WTC11 (cell line): ENCODE data around the gene LRRC49. TPM values are rescaled to one million over a fixed set of nuclear protein-coding genes. Genes with fewer than 3 reads are reported as not detected.

ENCODE experiments used
- ATAC-seq: fragments of 200-7000 bp; cut with Tn5 transposase; 2 replicates; pipeline ENCODE4 v1.10.0; 2021; ENCODE audit warnings: mild to moderate bottlenecking, moderate library complexity
- CTCF ChIA-PET: fragments of 300-600 bp; sonication (Branson Sonifier 250); formaldehyde crosslinking; loops from one replicate; lab custom pipeline; 2021; ENCODE audit warnings: antibody characterized with exemption; lab: Charles Lee
- POLR2A ChIA-PET: fragments of 350-600 bp; sonication (Branson Sonifier 250); formaldehyde crosslinking; loops from one replicate; lab custom pipeline; 2021; ENCODE audit warnings: antibody characterized with exemption; lab: Charles Lee
- DNase-seq: peaks from one replicate; pipeline ENCODE4 v3.0.0; 2021; ENCODE audit warnings: low spot score
- H3K27ac Mint-ChIP-seq: 2 replicates; pipeline ENCODE4 v1.8.0; 2021; ENCODE audit warnings: mixed read lengths
- H3K27me3 Mint-ChIP-seq: 2 replicates; pipeline ENCODE4 v1.8.0; 2021; ENCODE audit warnings: low read depth, mild to moderate bottlenecking, moderate library complexity, mixed read lengths
- H3K36me3 Mint-ChIP-seq: 2 replicates; pipeline ENCODE4 v1.8.0; 2021; ENCODE audit warnings: mixed read lengths
- H3K4me1 Mint-ChIP-seq: 2 replicates; pipeline ENCODE4 v1.8.0; 2022; ENCODE audit warnings: mixed read lengths
- H3K4me3 Mint-ChIP-seq: 2 replicates; pipeline ENCODE4 v1.8.0; 2021; ENCODE audit warnings: mild to moderate bottlenecking, moderate library complexity, mixed read lengths
- H3K9me3 Mint-ChIP-seq: 2 replicates; pipeline ENCODE4 v1.8.0; 2021; ENCODE audit warnings: mixed read lengths
- AR ChIP-seq: fragments of 250-450 bp; sonication (Bioruptor Pico); IDR thresholded peaks from 2 replicates; pipeline ENCODE4 v1.9.0; 2021; ENCODE audit warnings: mild to moderate bottlenecking
- ARID4B ChIP-seq: sonication (generic); formaldehyde crosslinking; IDR thresholded peaks from 2 replicates; pipeline ENCODE4 v1.8.0; 2023; ENCODE audit warnings: missing genetic modification reagents, mild to moderate bottlenecking, borderline replicate concordance
- ATF3 ChIP-seq: sonication (generic); formaldehyde crosslinking; conservative IDR thresholded peaks from 2 replicates; pipeline ENCODE4 v1.8.1; 2022; ENCODE audit warnings: mild to moderate bottlenecking, missing genetic modification reagents
- CDX4 ChIP-seq: fragments of 250-450 bp; sonication (Bioruptor Pico); IDR thresholded peaks from 2 replicates; pipeline ENCODE4 v1.9.0; 2021; ENCODE audit warnings: moderate library complexity, mild to moderate bottlenecking, inconsistent platforms, borderline replicate concordance
- CREM ChIP-seq: sonication (generic); formaldehyde crosslinking; IDR thresholded peaks from 2 replicates; pipeline ENCODE4 v1.8.1; 2022; ENCODE audit warnings: mild to moderate bottlenecking, missing genetic modification reagents, moderate library complexity
- E2F1 ChIP-seq: sonication (generic); formaldehyde crosslinking; IDR thresholded peaks from 2 replicates; pipeline ENCODE4 v1.8.0; 2022; ENCODE audit warnings: mild to moderate bottlenecking, missing genetic modification reagents
- EMX1 ChIP-seq: fragments of 250-450 bp; sonication (Bioruptor Pico); IDR thresholded peaks from 2 replicates; pipeline ENCODE4 v1.8.0; 2021; ENCODE audit warnings: mild to moderate bottlenecking
- GTF2I ChIP-seq: fragments of 250-450 bp; sonication (Bioruptor Pico); conservative IDR thresholded peaks from 2 replicates; pipeline ENCODE4 v1.4.0; 2021; ENCODE audit warnings: mild to moderate bottlenecking
- HMGA2 ChIP-seq: fragments of 250-450 bp; sonication (Bioruptor Pico); IDR thresholded peaks from 2 replicates; pipeline ENCODE4 v1.4.0; 2021; ENCODE audit warnings: mild to moderate bottlenecking, moderate library complexity
- IRF1 ChIP-seq: sonication (generic); formaldehyde crosslinking; IDR thresholded peaks from 2 replicates; pipeline ENCODE4 v1.8.0; 2023; ENCODE audit warnings: missing genetic modification reagents
- NFATC4 ChIP-seq: fragments of 250-450 bp; sonication (Bioruptor Pico); IDR thresholded peaks from 2 replicates; pipeline ENCODE4 v1.9.0; 2021; ENCODE audit warnings: mild to moderate bottlenecking
- ZNF396 ChIP-seq: fragments of 250-450 bp; sonication (Bioruptor Pico); IDR thresholded peaks from 2 replicates; pipeline ENCODE4 v1.8.0; 2021; ENCODE audit warnings: mild to moderate bottlenecking, moderate library complexity, borderline replicate concordance
- ZNF423 ChIP-seq: fragments of 250-450 bp; sonication (Bioruptor Pico); IDR thresholded peaks from 2 replicates; pipeline ENCODE4 v2.1.2; 2022; ENCODE audit warnings: mild to moderate bottlenecking, moderate library complexity
- total RNA-seq: library from RNA; stranded (reverse); gene quantifications from 3 replicates; pipeline ENCODE4 v1.2.3, GENCODE V29; 2021
- TF ChIP-seq, protein P1 (sequence below): sonication (generic); formaldehyde crosslinking; IDR thresholded peaks from 2 replicates; pipeline ENCODE4 v1.8.1; 2022; ENCODE audit warnings: missing genetic modification reagents, borderline replicate concordance
- TF ChIP-seq, protein P2 (sequence below): fragments of 250-450 bp; sonication (Bioruptor Pico); IDR thresholded peaks from 2 replicates; pipeline ENCODE4 v2.1.2; 2022; ENCODE audit warnings: mild to moderate bottlenecking, moderate library complexity
- TF ChIP-seq, protein P3 (sequence below): fragments of 250-450 bp; sonication (Bioruptor Pico); IDR thresholded peaks from 2 replicates; pipeline ENCODE4 v1.8.0; 2021; ENCODE audit warnings: mild to moderate bottlenecking
- TF ChIP-seq, protein P4 (sequence below): sonication (generic); formaldehyde crosslinking; IDR thresholded peaks from 2 replicates; pipeline ENCODE4 v1.8.0; 2023; ENCODE audit warnings: mild to moderate bottlenecking, missing genetic modification reagents

The LRRC49 gene
- total RNA-seq, 1 experiment from 2014 or later = 6.9 TPM

DNA sequence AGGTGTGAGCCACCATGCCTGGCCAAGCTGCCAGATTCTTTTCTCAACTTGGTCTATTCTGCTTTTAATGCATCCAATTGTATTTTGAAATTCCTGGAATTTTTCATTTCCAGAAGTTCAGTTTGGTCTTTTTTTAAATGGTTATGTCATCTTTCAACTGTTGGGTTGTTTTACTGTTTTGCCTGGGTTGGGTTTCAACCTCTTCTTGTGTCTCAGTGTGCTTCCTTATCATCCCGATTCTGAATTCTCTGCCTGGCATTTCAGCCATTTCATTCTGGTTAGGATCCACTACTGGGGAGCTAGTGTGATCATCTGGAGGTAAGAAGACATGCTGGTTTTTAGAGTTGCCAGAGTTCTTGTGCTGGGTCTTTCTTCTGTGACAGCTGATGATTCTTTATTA is 61.5 kb downstream of the LRRC49 start:
- Mint-ChIP-seq H3K4me1 (no peaks in the 10 kb centered on the region), H3K9me3 (peaks cover 24% of the 10 kb centered on the region), H3K27ac (no peak overlapping the region), H3K36me3 (peaks cover 4% of the 10 kb centered on the region; the same call in 1 of the 2 replicates), H3K4me3 (no peak overlapping the region), H3K27me3 (no peaks in the 10 kb centered on the region)
- CTCF ChIA-PET = no interaction called here
- DNase-seq = no peak
- ATAC-seq = no peak
- POLR2A ChIA-PET = no interaction called here
- TF ChIP-seq ARID4B (no peak), CREM (no peak), ZNF423 (CRISPR knock-in tag) (no peak), GTF2I (CRISPR knock-in tag) (no peak), NFATC4 (CRISPR knock-in tag) (no peak), EMX1 (CRISPR knock-in tag) (no peak), CDX4 (CRISPR knock-in tag) (no peak), E2F1 (no peak), ATF3 (CRISPR knock-in tag) (no peak), AR (CRISPR knock-in tag) (no peak), IRF1 (no peak), HMGA2 (CRISPR knock-in tag) (no peak), ZNF396 (CRISPR knock-in tag) (no peak)
- TF ChIP-seq, protein P1, sequence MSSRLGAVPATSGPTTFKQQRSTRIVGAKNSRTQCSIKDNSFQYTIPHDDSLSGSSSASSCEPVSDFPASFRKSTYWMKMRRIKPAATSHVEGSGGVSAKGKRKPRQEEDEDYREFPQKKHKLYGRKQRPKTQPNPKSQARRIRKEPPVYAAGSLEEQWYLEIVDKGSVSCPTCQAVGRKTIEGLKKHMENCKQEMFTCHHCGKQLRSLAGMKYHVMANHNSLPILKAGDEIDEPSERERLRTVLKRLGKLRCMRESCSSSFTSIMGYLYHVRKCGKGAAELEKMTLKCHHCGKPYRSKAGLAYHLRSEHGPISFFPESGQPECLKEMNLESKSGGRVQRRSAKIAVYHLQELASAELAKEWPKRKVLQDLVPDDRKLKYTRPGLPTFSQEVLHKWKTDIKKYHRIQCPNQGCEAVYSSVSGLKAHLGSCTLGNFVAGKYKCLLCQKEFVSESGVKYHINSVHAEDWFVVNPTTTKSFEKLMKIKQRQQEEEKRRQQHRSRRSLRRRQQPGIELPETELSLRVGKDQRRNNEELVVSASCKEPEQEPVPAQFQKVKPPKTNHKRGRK (CRISPR knock-in tag) = no peak
- TF ChIP-seq, protein P2, sequence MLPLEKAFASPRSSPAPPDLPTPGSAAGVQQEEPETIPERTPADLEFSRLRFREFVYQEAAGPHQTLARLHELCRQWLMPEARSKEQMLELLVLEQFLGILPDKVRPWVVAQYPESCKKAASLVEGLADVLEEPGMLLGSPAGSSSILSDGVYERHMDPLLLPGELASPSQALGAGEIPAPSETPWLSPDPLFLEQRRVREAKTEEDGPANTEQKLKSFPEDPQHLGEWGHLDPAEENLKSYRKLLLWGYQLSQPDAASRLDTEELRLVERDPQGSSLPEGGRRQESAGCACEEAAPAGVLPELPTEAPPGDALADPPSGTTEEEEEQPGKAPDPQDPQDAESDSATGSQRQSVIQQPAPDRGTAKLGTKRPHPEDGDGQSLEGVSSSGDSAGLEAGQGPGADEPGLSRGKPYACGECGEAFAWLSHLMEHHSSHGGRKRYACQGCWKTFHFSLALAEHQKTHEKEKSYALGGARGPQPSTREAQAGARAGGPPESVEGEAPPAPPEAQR = no peak
- TF ChIP-seq, protein P3, sequence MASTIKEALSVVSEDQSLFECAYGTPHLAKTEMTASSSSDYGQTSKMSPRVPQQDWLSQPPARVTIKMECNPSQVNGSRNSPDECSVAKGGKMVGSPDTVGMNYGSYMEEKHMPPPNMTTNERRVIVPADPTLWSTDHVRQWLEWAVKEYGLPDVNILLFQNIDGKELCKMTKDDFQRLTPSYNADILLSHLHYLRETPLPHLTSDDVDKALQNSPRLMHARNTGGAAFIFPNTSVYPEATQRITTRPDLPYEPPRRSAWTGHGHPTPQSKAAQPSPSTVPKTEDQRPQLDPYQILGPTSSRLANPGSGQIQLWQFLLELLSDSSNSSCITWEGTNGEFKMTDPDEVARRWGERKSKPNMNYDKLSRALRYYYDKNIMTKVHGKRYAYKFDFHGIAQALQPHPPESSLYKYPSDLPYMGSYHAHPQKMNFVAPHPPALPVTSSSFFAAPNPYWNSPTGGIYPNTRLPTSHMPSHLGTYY (CRISPR knock-in tag) = no peak
- TF ChIP-seq, protein P4, sequence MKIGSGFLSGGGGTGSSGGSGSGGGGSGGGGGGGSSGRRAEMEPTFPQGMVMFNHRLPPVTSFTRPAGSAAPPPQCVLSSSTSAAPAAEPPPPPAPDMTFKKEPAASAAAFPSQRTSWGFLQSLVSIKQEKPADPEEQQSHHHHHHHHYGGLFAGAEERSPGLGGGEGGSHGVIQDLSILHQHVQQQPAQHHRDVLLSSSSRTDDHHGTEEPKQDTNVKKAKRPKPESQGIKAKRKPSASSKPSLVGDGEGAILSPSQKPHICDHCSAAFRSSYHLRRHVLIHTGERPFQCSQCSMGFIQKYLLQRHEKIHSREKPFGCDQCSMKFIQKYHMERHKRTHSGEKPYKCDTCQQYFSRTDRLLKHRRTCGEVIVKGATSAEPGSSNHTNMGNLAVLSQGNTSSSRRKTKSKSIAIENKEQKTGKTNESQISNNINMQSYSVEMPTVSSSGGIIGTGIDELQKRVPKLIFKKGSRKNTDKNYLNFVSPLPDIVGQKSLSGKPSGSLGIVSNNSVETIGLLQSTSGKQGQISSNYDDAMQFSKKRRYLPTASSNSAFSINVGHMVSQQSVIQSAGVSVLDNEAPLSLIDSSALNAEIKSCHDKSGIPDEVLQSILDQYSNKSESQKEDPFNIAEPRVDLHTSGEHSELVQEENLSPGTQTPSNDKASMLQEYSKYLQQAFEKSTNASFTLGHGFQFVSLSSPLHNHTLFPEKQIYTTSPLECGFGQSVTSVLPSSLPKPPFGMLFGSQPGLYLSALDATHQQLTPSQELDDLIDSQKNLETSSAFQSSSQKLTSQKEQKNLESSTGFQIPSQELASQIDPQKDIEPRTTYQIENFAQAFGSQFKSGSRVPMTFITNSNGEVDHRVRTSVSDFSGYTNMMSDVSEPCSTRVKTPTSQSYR (CRISPR knock-in tag) = no peak
